ENCODE measurements around the gene PITX1. TPM values are rescaled to one million over a fixed set of nuclear protein-coding genes. Genes with fewer than 3 reads are reported as not detected.

The PITX1 gene
- polyA plus RNA-seq, 3 donors = not detected

- Histone ChIP-seq H3K27ac (ENCODE audit: low read depth in 1 of 2, low read length in 2 of 2) (no peak overlapping the region), H3K27me3 (ENCODE audit: control insufficient read depth in 2 of 2, insufficient read depth in 2 of 2, low read length in 2 of 2) (peaks cover 31 to 60% of the 10 kb centered on the region in 2 donors), H3K4me1 (ENCODE audit: control insufficient read depth in 1 of 2, insufficient read depth in 2 of 2, low read length in 2 of 2) (no peaks in the 10 kb centered on the region), H3K4me2 (replicated peaks; ENCODE audit: extremely low read depth, low read length, poor library complexity, severe bottlenecking) (no peak overlapping the region), H3K9me3 (replicated peaks in 1 of 2; ENCODE audit: control insufficient read depth in 1 of 2, insufficient read depth in 1 of 2, low read length in 2 of 2) (peaks cover 0 to 23% of the 10 kb centered on the region in 2 donors), H4K20me1 (ENCODE audit: insufficient read depth, low read length) (no peaks in the 10 kb centered on the region), H3K36me3 (replicated peaks in 1 of 2; ENCODE audit: control insufficient read depth in 1 of 2, insufficient read depth in 2 of 2, low read length in 2 of 2) (no peaks in the 10 kb centered on the region), H3K4me3 (replicated peaks in 1 of 3; ENCODE audit: low read depth in 2 of 3, low read length in 3 of 3) (no peak overlapping the region), H3K79me2 (ENCODE audit: insufficient read depth, low read length) (no peaks in the 10 kb centered on the region), H3K9ac (ENCODE audit: insufficient read depth, low read length, poor library complexity, severe bottlenecking) (no peak overlapping the region), H2AFZ (ENCODE audit: insufficient read depth, low read depth, low read length, poor library complexity, severe bottlenecking) (no peak overlapping the region)
- no peak for TF ChIP-seq CTCF (IDR thresholded peaks at IDR 0.05)
- Mint-ChIP-seq H3K9me3 (peaks cover 0 to 13% (median 8%) of the 10 kb centered on the region in 7 donors), H3K36me3 (peaks cover 3 to 6% of the 10 kb centered on the region in 2 donors), H3K4me1 (peaks cover 8% of the 10 kb centered on the region), H3K27ac (no peak overlapping the region), H3K4me3 (peak overlapping the region in 1 of 2 donors; percentile 51), H3K27me3 (ENCODE audit: low read depth in 3 of 3) (peaks cover 53 to 74% (median 67%) of the 10 kb centered on the region in 3 donors)
- intact Hi-C loops (cut with micrococcal nuclease) = no loop called here
- whole genome bisulfite sequencing (ENCODE audit: insufficient coverage) = 91% methylated on average over 7 of the region's 11 CpGs
- no peak for DNase-seq
Measured at GRCh38 chr5:135024956-135025729, 8.9 kb downstream of the PITX1 start.

GRCh38 chr5:135020111-135020895 lies 13.7 kb downstream of the PITX1 start:
- H3K4me1 Mint-ChIP-seq = no peaks in the 10 kb centered on the region
- no peak overlapping the region for H3K9ac ChIP-seq (ENCODE audit: insufficient read depth, low read length, poor library complexity, severe bottlenecking)
- H2AFZ ChIP-seq (ENCODE audit: insufficient read depth, low read depth, low read length, poor library complexity, severe bottlenecking) = no peak overlapping the region
- H3K4me1 ChIP-seq (ENCODE audit: control insufficient read depth in 1 of 2, insufficient read depth in 2 of 2, low read length in 2 of 2) = no peaks in the 10 kb centered on the region
- intact Hi-C loops (cut with micrococcal nuclease) = no loop called here
- no peaks in the 10 kb centered on the region for H3K9me3 ChIP-seq (replicated peaks in 1 of 2; ENCODE audit: control insufficient read depth in 1 of 2, insufficient read depth in 1 of 2, low read length in 2 of 2)
- DNase-seq = no peak
- no peak overlapping the region for H3K4me3 ChIP-seq (replicated peaks in 1 of 3; ENCODE audit: low read depth in 2 of 3, low read length in 3 of 3)
- H3K27me3 ChIP-seq (ENCODE audit: control insufficient read depth in 2 of 2, insufficient read depth in 2 of 2, low read length in 2 of 2) = peaks cover under 1 to 16% of the 10 kb centered on the region in 2 donors
- H3K9me3 Mint-ChIP-seq = no peaks in the 10 kb centered on the region
- H3K4me2 ChIP-seq (replicated peaks; ENCODE audit: extremely low read depth, low read length, poor library complexity, severe bottlenecking) = no peak overlapping the region
- no peaks in the 10 kb centered on the region for H4K20me1 ChIP-seq (ENCODE audit: insufficient read depth, low read length)
- no peaks in the 10 kb centered on the region for H3K79me2 ChIP-seq (ENCODE audit: insufficient read depth, low read length)
- H3K27ac Mint-ChIP-seq = no peak overlapping the region
- H3K36me3 Mint-ChIP-seq = no peaks in the 10 kb centered on the region
- TF ChIP-seq CTCF (IDR thresholded peaks at IDR 0.05) = no peak
- WGBS (ENCODE audit: insufficient coverage) = 89% methylated on average over 11 of the region's 16 CpGs
- H3K36me3 ChIP-seq (replicated peaks in 1 of 2; ENCODE audit: control insufficient read depth in 1 of 2, insufficient read depth in 2 of 2, low read length in 2 of 2) = no peaks in the 10 kb centered on the region
- no peak overlapping the region for H3K4me3 Mint-ChIP-seq
- H3K27ac ChIP-seq (ENCODE audit: low read depth in 1 of 2, low read length in 2 of 2) = no peak overlapping the region
- peaks cover 26 to 39% (median 29%) of the 10 kb centered on the region in 3 donors for H3K27me3 Mint-ChIP-seq (ENCODE audit: low read depth in 3 of 3)
